Measurements from ENCODE around the gene RALB. TPM values are rescaled to one million over a fixed set of nuclear protein-coding genes. Genes with fewer than 3 reads are reported as not detected.

The RALB gene
- total RNA-seq, 1 experiment from 2014 or later, result 24.6 TPM

DNA sequence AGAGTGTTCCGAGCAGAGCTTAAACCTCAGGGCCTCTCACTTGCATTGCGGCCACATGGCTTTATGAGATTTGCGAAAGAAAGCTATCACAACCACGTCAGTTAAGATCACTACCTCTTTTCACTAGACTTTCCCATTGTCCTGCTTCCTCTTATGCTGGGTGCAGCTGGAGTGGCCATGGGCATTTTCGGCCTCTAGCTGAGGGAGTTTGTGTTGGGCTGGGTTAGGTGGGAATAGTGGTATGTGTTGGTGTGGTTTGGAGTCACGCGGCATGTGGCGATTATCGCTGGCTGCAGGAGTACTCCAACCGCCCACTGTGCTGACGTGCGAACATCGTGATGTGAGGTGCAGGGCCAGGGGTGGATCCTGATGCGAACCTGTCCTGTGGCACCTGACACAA, 27.1 kb downstream of the RALB start:
- Histone ChIP-seq H4K91ac (ENCODE audit: insufficient read length, low read depth, low read length) (no peak overlapping the region), H4K20me1 (ENCODE audit: control insufficient read depth, insufficient read depth, insufficient read length) (no peaks in the 10 kb centered on the region), H2BK20ac (ENCODE audit: low read depth, low read length, poor library complexity, severe bottlenecking) (no peak overlapping the region), H3K4me2 (ENCODE audit: insufficient read depth, insufficient read length, low read length) (no peak overlapping the region), H3T11ph (ENCODE audit: low read length) (no peak overlapping the region), H3K9ac (ENCODE audit: extremely low read depth, insufficient read length, low read length) (no peak overlapping the region), H4K8ac (replicated peaks; ENCODE audit: insufficient read length, low read depth, low read length) (no peak overlapping the region), H3K18ac (ENCODE audit: insufficient read length, low read depth, low read length) (no peak overlapping the region), H3K56ac (ENCODE audit: insufficient read length, low read depth, low read length) (no peak overlapping the region), H3K79me2 (ENCODE audit: insufficient read depth, low read length) (no peaks in the 10 kb centered on the region; the same call in 1 of the 2 replicates), H3K23me2 (ENCODE audit: insufficient read length, low read depth, low read length, poor library complexity, severe bottlenecking) (no peaks in the 10 kb centered on the region), H2AK5ac (ENCODE audit: insufficient read length, low read length) (no peak overlapping the region), H3K27ac (ENCODE audit: insufficient read length, low read depth, low read length) (no peak overlapping the region), H3K14ac (ENCODE audit: insufficient read depth, low read length) (no peak overlapping the region), H2BK15ac (ENCODE audit: low read depth, low read length) (no peak overlapping the region), H3K4ac (ENCODE audit: low read depth, low read length) (no peak overlapping the region), H3K79me1 (ENCODE audit: insufficient read depth, low read depth, low read length, poor library complexity, severe bottlenecking) (no peaks in the 10 kb centered on the region), H3K4me1 (ENCODE audit: insufficient read depth, low read length) (no peaks in the 10 kb centered on the region), H2AFZ (ENCODE audit: low read length) (no peak overlapping the region), H4K5ac (ENCODE audit: insufficient read length, low read depth, low read length) (no peak overlapping the region), H3K23ac (ENCODE audit: insufficient read length, low read depth, low read length) (no peak overlapping the region), H2BK120ac (ENCODE audit: low read depth, low read length, poor library complexity, severe bottlenecking) (no peak overlapping the region), H2BK5ac (ENCODE audit: insufficient read length, low read length) (no peak overlapping the region), H3K27me3 (ENCODE audit: insufficient read depth, low read length) (no peaks in the 10 kb centered on the region), H2BK12ac (ENCODE audit: insufficient read length, low read depth, low read length) (no peak overlapping the region), H3K9me3 (ENCODE audit: control insufficient read depth, low read depth, low read length) (no peaks in the 10 kb centered on the region)
- no CpG with 5 or more reads among the region's 14 CpGs for WGBS (ENCODE audit: extremely low coverage, insufficient read length, low lambda C conversion rate)
- no peak for DNase-seq
- Mint-ChIP-seq H3K9me3 (peaks cover 5 to 9% of the 10 kb centered on the region in 2 experiments), H3K4me3 (no peak overlapping the region), H3K36me3 (ENCODE audit: insufficient read depth in 1 of 3, low read depth in 3 of 3) (peaks cover 7 to 15% (median 14%) of the 10 kb centered on the region in 3 experiments), H3K27ac (no peak overlapping the region), H3K27me3 (ENCODE audit: low read depth) (no peaks in the 10 kb centered on the region; the same call in 1 of the 2 replicates), H3K4me1 (peaks cover 31 to 41% of the 10 kb centered on the region in 2 experiments)
- TF ChIP-seq, protein P1, sequence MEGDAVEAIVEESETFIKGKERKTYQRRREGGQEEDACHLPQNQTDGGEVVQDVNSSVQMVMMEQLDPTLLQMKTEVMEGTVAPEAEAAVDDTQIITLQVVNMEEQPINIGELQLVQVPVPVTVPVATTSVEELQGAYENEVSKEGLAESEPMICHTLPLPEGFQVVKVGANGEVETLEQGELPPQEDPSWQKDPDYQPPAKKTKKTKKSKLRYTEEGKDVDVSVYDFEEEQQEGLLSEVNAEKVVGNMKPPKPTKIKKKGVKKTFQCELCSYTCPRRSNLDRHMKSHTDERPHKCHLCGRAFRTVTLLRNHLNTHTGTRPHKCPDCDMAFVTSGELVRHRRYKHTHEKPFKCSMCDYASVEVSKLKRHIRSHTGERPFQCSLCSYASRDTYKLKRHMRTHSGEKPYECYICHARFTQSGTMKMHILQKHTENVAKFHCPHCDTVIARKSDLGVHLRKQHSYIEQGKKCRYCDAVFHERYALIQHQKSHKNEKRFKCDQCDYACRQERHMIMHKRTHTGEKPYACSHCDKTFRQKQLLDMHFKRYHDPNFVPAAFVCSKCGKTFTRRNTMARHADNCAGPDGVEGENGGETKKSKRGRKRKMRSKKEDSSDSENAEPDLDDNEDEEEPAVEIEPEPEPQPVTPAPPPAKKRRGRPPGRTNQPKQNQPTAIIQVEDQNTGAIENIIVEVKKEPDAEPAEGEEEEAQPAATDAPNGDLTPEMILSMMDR (conservative IDR thresholded peaks at IDR 0.05), result no peak

Measured in H9 (cell line).